ENCODE results near the gene STYK1. TPM values are rescaled to one million over a fixed set of nuclear protein-coding genes. Genes with fewer than 3 reads are reported as not detected.
"Not testable (repeated sequence)": the region's sequence is repeated elsewhere in the genome, so short reads cannot be mapped to it uniquely, and the experiment has no call there.

The STYK1 gene
- total RNA-seq, 2 experiments from 2014 or later = 0.70 to 1.1 TPM

GRCh38 chr12:10590966-10591365 lies 82.9 kb downstream of the STYK1 start:
- Mint-ChIP-seq H3K36me3 (ENCODE audit: low read depth) (peaks cover 35% of the 10 kb centered on the region), H3K4me1 (ENCODE audit: low read depth) (no peaks in the 10 kb centered on the region), H3K27ac (no peak overlapping the region), H3K27me3 (no peaks in the 10 kb centered on the region), H3K4me3 (no peak overlapping the region), H3K9me3 (no peaks in the 10 kb centered on the region)
- TF ChIP-seq CTCF (IDR thresholded peaks at IDR 0.05) = no peak
- DNase-seq = no peak
- no peak for ATAC-seq
- CTCF ChIA-PET = interaction anchor here (1.0 kb wide), 1 partner anchor 356 kb away, joined by 3 read pairs; no protein-coding TSS in a partner anchor
- intact Hi-C loops (cut with micrococcal nuclease) = no loop called here
- POLR2A ChIA-PET = no interaction called here

GRCh38 chr12:10584415-10584814 lies 89.4 kb downstream of the STYK1 start:
- peaks cover 41% of the 10 kb centered on the region for H3K36me3 Mint-ChIP-seq (ENCODE audit: low read depth)
- TF ChIP-seq CTCF (IDR thresholded peaks at IDR 0.05) = no peak
- peaks cover 8% of the 10 kb centered on the region for H3K9me3 Mint-ChIP-seq
- no peaks in the 10 kb centered on the region for H3K27me3 Mint-ChIP-seq
- no peak overlapping the region for H3K27ac Mint-ChIP-seq
- H3K4me1 Mint-ChIP-seq (ENCODE audit: low read depth) = no peaks in the 10 kb centered on the region
- POLR2A ChIA-PET = no interaction called here
- no peak overlapping the region for H3K4me3 Mint-ChIP-seq
- DNase-seq = no peak
- no peak for ATAC-seq
- intact Hi-C loops (cut with micrococcal nuclease) = no loop called here
- CTCF ChIA-PET = no interaction called here

DNA sequence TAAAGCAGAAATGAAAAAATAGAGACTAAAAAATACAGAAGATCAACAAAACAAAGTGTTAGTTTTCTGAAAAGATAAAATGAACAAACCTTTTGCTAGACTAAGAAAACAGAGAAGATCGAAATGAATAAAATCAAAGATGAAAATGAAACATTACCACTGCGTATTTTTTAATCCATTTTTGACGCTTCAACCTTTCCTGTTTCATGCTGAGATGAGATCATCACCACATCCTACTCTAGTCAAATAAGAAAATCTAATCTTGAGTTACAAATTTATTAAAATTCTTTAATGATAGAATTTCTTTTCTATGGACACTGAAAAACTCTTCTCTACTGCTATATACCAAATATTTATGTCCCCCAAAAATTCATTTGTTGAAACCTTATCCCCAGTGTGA lies 91.1 kb downstream of the STYK1 start:
- H3K4me1 Mint-ChIP-seq (ENCODE audit: low read depth) = no peaks in the 10 kb centered on the region
- no peak for DNase-seq
- H3K27ac Mint-ChIP-seq = no peak overlapping the region
- intact Hi-C loops (cut with micrococcal nuclease) = no loop called here
- no peaks in the 10 kb centered on the region for H3K27me3 Mint-ChIP-seq
- ATAC-seq = no peak
- H3K36me3 Mint-ChIP-seq (ENCODE audit: low read depth) = peaks cover 34% of the 10 kb centered on the region
- ChIA-PET CTCF (no interaction called here), POLR2A (no interaction called here)
- H3K9me3 Mint-ChIP-seq = peaks cover 8% of the 10 kb centered on the region
- no peak overlapping the region for H3K4me3 Mint-ChIP-seq
- no peak for TF ChIP-seq CTCF (IDR thresholded peaks at IDR 0.05)

GRCh38 chr12:10582133-10582532 lies 91.7 kb downstream of the STYK1 start:
- Mint-ChIP-seq H3K36me3 (ENCODE audit: low read depth) (peaks cover 30% of the 10 kb centered on the region), H3K27ac (peak overlapping the region; percentile 37)
- H3K4me3 Mint-ChIP-seq; H3K4me1 Mint-ChIP-seq (ENCODE audit: low read depth); CTCF ChIA-PET; DNase-seq; H3K27me3 Mint-ChIP-seq; ATAC-seq; H3K9me3 Mint-ChIP-seq; intact Hi-C loops (cut with micrococcal nuclease); POLR2A ChIA-PET: not testable (repeated sequence)

- TF ChIP-seq CTCF (IDR thresholded peaks at IDR 0.05) = no peak
- ATAC-seq = no peak
- Mint-ChIP-seq H3K4me1 (ENCODE audit: low read depth) (peaks cover 32% of the 10 kb centered on the region), H3K27ac (peak overlapping the region; percentile 20), H3K4me3 (no peak overlapping the region), H3K27me3 (no peaks in the 10 kb centered on the region), H3K36me3 (ENCODE audit: low read depth) (peaks cover 28% of the 10 kb centered on the region), H3K9me3 (no peaks in the 10 kb centered on the region)
- no peak for DNase-seq
- CTCF ChIA-PET = interaction anchor here (0.7 to 2.5 kb wide), 5 partner anchors 23 to 339 kb away, joined by 3 to 7 read pairs (median 3); no protein-coding TSS in a partner anchor
- intact Hi-C loops (cut with micrococcal nuclease) = no loop called here
- POLR2A ChIA-PET = no interaction called here
Measured at GRCh38 chr12:10574307-10574706, 99.5 kb downstream of the STYK1 start.

GRCh38 chr12:10572021-10572490 lies 101.8 kb downstream of the STYK1 start:
- Mint-ChIP-seq H3K4me1 (ENCODE audit: low read depth) (peaks cover 46% of the 10 kb centered on the region), H3K36me3 (ENCODE audit: low read depth) (peaks cover 41% of the 10 kb centered on the region)
- H3K4me3 Mint-ChIP-seq; DNase-seq; H3K27me3 Mint-ChIP-seq; ATAC-seq; POLR2A ChIA-PET; H3K9me3 Mint-ChIP-seq; H3K27ac Mint-ChIP-seq; CTCF ChIA-PET; intact Hi-C loops (cut with micrococcal nuclease): not testable (repeated sequence)

Data from activated CD8-positive, alpha-beta T cell treated with anti-CD3 and anti-CD28 coated beads for 36 hours (primary cell).